ENCODE measurements around the gene CEACAM21. TPM values are rescaled to one million over a fixed set of nuclear protein-coding genes. Genes with fewer than 3 reads are reported as not detected.

CEACAM21 gene
- total RNA-seq, 1 experiment from 2014 or later = not detected

DNA sequence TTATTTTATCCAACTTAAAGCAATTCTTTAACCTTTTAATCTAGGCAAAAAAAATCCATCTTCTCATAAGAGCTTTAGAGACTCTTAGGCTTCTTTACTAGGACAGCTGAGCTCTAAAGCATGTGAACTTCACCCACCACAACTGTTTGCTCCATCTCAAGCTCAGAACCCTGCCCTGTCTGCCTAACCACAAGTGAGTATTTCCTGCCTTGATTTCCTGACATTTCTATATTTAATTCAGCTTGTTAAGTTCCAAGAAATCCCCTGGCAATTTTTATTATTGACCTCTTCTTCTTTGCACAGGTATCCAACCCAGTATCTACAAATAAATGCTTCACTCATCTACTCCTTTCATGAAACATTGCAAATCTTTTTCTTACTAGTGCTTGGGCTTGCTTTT is 21.1 kb upstream of the CEACAM21 start:
- Histone ChIP-seq H2BK15ac (ENCODE audit: low read depth, low read length) (no peak overlapping the region), H3K79me2 (ENCODE audit: insufficient read depth, low read length) (no peaks in the 10 kb centered on the region), H2AK5ac (ENCODE audit: insufficient read length, low read length) (no peak overlapping the region), H3K4me2 (ENCODE audit: insufficient read depth, insufficient read length, low read length) (no peak overlapping the region), H3K27me3 (ENCODE audit: insufficient read depth, low read length) (no peaks in the 10 kb centered on the region), H3K9me3 (ENCODE audit: control insufficient read depth, low read depth, low read length) (no peaks in the 10 kb centered on the region), H3K4me1 (ENCODE audit: insufficient read depth, low read length) (no peaks in the 10 kb centered on the region), H3K56ac (ENCODE audit: insufficient read length, low read depth, low read length) (no peak overlapping the region), H3K23ac (ENCODE audit: insufficient read length, low read depth, low read length) (no peak overlapping the region), H2BK12ac (ENCODE audit: insufficient read length, low read depth, low read length) (no peak overlapping the region), H3K79me1 (ENCODE audit: insufficient read depth, low read depth, low read length, poor library complexity, severe bottlenecking) (no peaks in the 10 kb centered on the region), H2BK120ac (ENCODE audit: low read depth, low read length, poor library complexity, severe bottlenecking) (no peak overlapping the region), H3K23me2 (ENCODE audit: insufficient read length, low read depth, low read length, poor library complexity, severe bottlenecking) (peaks cover 2% of the 10 kb centered on the region), H4K91ac (ENCODE audit: insufficient read length, low read depth, low read length) (no peak overlapping the region), H4K8ac (replicated peaks; ENCODE audit: insufficient read length, low read depth, low read length) (no peak overlapping the region), H2AFZ (ENCODE audit: low read length) (no peak overlapping the region), H2BK20ac (ENCODE audit: low read depth, low read length, poor library complexity, severe bottlenecking) (no peak overlapping the region), H4K20me1 (ENCODE audit: control insufficient read depth, insufficient read depth, insufficient read length) (no peaks in the 10 kb centered on the region), H3K18ac (ENCODE audit: insufficient read length, low read depth, low read length) (no peak overlapping the region), H3K9ac (ENCODE audit: extremely low read depth, insufficient read length, low read length) (no peak overlapping the region), H3K27ac (ENCODE audit: insufficient read length, low read depth, low read length) (no peak overlapping the region), H2BK5ac (ENCODE audit: insufficient read length, low read length) (no peak overlapping the region), H4K5ac (ENCODE audit: insufficient read length, low read depth, low read length) (no peak overlapping the region), H3K14ac (ENCODE audit: insufficient read depth, low read length) (no peak overlapping the region), H3T11ph (ENCODE audit: low read length) (no peak overlapping the region), H3K4ac (ENCODE audit: low read depth, low read length) (no peak overlapping the region)
- Mint-ChIP-seq H3K27me3 (ENCODE audit: low read depth) (no peaks in the 10 kb centered on the region; the same call in none of the 2 replicates), H3K36me3 (ENCODE audit: insufficient read depth in 1 of 3, low read depth in 3 of 3) (peaks cover 3 to 17% (median 9%) of the 10 kb centered on the region in 3 experiments; a peak in 4 of 7 replicates), H3K27ac (no peak overlapping the region), H3K4me1 (no peaks in the 10 kb centered on the region), H3K4me3 (no peak overlapping the region), H3K9me3 (peaks cover 69 to 84% of the 10 kb centered on the region in 2 experiments)
- no peak for DNase-seq
- TF ChIP-seq, protein P1, sequence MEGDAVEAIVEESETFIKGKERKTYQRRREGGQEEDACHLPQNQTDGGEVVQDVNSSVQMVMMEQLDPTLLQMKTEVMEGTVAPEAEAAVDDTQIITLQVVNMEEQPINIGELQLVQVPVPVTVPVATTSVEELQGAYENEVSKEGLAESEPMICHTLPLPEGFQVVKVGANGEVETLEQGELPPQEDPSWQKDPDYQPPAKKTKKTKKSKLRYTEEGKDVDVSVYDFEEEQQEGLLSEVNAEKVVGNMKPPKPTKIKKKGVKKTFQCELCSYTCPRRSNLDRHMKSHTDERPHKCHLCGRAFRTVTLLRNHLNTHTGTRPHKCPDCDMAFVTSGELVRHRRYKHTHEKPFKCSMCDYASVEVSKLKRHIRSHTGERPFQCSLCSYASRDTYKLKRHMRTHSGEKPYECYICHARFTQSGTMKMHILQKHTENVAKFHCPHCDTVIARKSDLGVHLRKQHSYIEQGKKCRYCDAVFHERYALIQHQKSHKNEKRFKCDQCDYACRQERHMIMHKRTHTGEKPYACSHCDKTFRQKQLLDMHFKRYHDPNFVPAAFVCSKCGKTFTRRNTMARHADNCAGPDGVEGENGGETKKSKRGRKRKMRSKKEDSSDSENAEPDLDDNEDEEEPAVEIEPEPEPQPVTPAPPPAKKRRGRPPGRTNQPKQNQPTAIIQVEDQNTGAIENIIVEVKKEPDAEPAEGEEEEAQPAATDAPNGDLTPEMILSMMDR (conservative IDR thresholded peaks at IDR 0.05) = no peak
